ENCODE measurements around the gene ARPC2.

GRCh38 chr2:218292048-218293014 lies 75.3 kb downstream of the ARPC2 start, which contains the start of gene TMBIM1:
- TF ChIP-seq CTCF (conservative IDR thresholded peaks at IDR 0.05) (peak; percentile 66), EZH2 (IDR thresholded peaks at IDR 0.05; ENCODE audit: low read depth) (no peak)
